Mammary epithelial cell (primary cell): ENCODE measurements around the gene MTCL1.

Experiments
- EZH2 ChIP-seq: IDR thresholded peaks from 2 replicates; pipeline ENCODE4 v1.6.1; 2012; ENCODE audit warnings: low read length, inconsistent platforms, borderline replicate concordance
- TF ChIP-seq, protein P1 (sequence below), 2 donors: IDR thresholded peaks in 1 of 2; conservative IDR thresholded peaks in 1 of 2; 2 replicates each; pipeline ENCODE4 v1.5.1; 2011 to 2012; ENCODE audit warnings: inconsistent platforms in 2 of 2, low read length in 2 of 2, mild to moderate bottlenecking in 2 of 2, control low read depth in 1 of 2, low read depth in 1 of 2; ENCODE audit not compliant: insufficient read depth in 1 of 2; ENCODE audit errors: extremely low read depth in 1 of 2

DNA sequence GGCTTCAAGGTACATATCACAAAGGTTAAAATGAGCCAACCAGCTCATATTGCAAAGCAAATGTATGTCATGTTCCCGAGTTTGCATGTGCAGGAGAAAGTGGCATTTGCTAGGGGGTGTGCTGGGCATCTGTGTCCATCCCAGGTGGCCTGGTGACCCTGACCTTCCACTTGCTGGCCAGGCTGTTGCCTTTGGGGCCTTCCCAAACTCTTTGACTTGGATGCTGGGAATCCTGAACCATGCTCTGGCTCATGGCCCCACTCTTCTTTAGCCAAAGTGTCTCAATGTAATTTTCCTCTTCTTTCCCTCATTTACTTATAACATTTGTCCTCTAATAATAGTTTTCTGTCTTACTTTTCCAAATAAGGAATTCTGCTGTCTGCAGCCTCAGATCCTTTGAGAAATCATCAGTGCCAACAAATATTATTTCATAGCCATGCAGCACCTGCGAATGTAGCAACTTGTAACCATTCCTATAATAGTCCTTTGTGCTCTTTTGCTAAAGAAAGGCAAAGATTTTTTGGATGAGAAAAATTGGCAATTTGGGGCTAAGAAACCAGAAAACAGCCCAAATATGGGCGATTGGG lies 64.2 kb downstream of the MTCL1 start:
- TF ChIP-seq, protein P1, sequence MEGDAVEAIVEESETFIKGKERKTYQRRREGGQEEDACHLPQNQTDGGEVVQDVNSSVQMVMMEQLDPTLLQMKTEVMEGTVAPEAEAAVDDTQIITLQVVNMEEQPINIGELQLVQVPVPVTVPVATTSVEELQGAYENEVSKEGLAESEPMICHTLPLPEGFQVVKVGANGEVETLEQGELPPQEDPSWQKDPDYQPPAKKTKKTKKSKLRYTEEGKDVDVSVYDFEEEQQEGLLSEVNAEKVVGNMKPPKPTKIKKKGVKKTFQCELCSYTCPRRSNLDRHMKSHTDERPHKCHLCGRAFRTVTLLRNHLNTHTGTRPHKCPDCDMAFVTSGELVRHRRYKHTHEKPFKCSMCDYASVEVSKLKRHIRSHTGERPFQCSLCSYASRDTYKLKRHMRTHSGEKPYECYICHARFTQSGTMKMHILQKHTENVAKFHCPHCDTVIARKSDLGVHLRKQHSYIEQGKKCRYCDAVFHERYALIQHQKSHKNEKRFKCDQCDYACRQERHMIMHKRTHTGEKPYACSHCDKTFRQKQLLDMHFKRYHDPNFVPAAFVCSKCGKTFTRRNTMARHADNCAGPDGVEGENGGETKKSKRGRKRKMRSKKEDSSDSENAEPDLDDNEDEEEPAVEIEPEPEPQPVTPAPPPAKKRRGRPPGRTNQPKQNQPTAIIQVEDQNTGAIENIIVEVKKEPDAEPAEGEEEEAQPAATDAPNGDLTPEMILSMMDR (conservative IDR thresholded peaks at IDR 0.05 in 1 of 2, IDR thresholded peaks at IDR 0.05 in 1 of 2; ENCODE audit: extremely low read depth in 1 of 2, insufficient read depth in 1 of 2, low read depth in 1 of 2, low read length in 2 of 2): no peak
- no peak for TF ChIP-seq EZH2
